Type B pancreatic cell (in vitro differentiated cells): ENCODE measurements around the gene FCER1A. TPM values are rescaled to one million over a fixed set of nuclear protein-coding genes. Genes with fewer than 3 reads are reported as not detected.

Source experiments
- DNase-seq: peaks from one replicate; pipeline ENCODE4 v3.0.0; 2021; ENCODE audit warnings: mixed read lengths; ENCODE audit not compliant: unreplicated experiment; ENCODE audit errors: extremely low spot score
- H3K27ac Mint-ChIP-seq: 2 replicates; pipeline ENCODE4 v1.8.0; 2021; ENCODE audit warnings: mild to moderate bottlenecking, mixed read lengths
- H3K27me3 Mint-ChIP-seq: 2 replicates; pipeline ENCODE4 v1.8.0; 2021; ENCODE audit warnings: mixed read lengths
- H3K36me3 Mint-ChIP-seq: 2 replicates; pipeline ENCODE4 v1.8.0; 2021; ENCODE audit warnings: mixed read lengths
- H3K4me1 Mint-ChIP-seq: one replicate; pipeline ENCODE4 v1.8.0; 2021; ENCODE audit warnings: mixed read lengths; ENCODE audit not compliant: unreplicated experiment
- H3K4me3 Mint-ChIP-seq: 2 replicates; pipeline ENCODE4 v1.8.0; 2021; ENCODE audit warnings: mild to moderate bottlenecking, mixed read lengths
- H3K9me3 Mint-ChIP-seq: 2 replicates; pipeline ENCODE4 v1.8.0; 2021; ENCODE audit warnings: mixed read lengths
- CTCF ChIP-seq: fragments of 200-600 bp; sonication (generic); conservative IDR thresholded peaks from 2 replicates; pipeline ENCODE4 v1.5.0; 2021; ENCODE audit warnings: antibody characterized with exemption, mild to moderate bottlenecking
- total RNA-seq: library from RNA; stranded (reverse); gene quantifications from 2 replicates; pipeline ENCODE4 v1.2.1, GENCODE V29; 2021; ENCODE audit warnings: low replicate concordance

FCER1A gene
- total RNA-seq, 1 donor from 2014 or later: not detected

- no peaks in the 10 kb centered on the region for H3K36me3 Mint-ChIP-seq
- H3K4me3 Mint-ChIP-seq: no peak overlapping the region
- no peaks in the 10 kb centered on the region for H3K27me3 Mint-ChIP-seq
- H3K4me1 Mint-ChIP-seq: no peaks in the 10 kb centered on the region
- no peaks in the 10 kb centered on the region for H3K9me3 Mint-ChIP-seq
- DNase-seq: no peak
- no peak for TF ChIP-seq CTCF
- H3K27ac Mint-ChIP-seq: no peak overlapping the region
Measured at GRCh38 chr1:159296706-159297375, 5.3 kb upstream of the FCER1A start.

GRCh38 chr1:159300146-159300545 is 2.0 kb upstream of the FCER1A start:
- Mint-ChIP-seq H3K27me3 (no peaks in the 10 kb centered on the region), H3K36me3 (no peaks in the 10 kb centered on the region), H3K4me3 (no peak overlapping the region), H3K4me1 (no peaks in the 10 kb centered on the region), H3K9me3 (no peaks in the 10 kb centered on the region), H3K27ac (no peak overlapping the region)
- no peak for DNase-seq
- TF ChIP-seq CTCF: no peak

GRCh38 chr1:159307346-159308020 is 5.3 kb downstream of the FCER1A start:
- Mint-ChIP-seq H3K27me3 (no peaks in the 10 kb centered on the region), H3K27ac (no peak overlapping the region), H3K36me3 (no peaks in the 10 kb centered on the region), H3K4me3 (no peak overlapping the region), H3K9me3 (no peaks in the 10 kb centered on the region), H3K4me1 (no peaks in the 10 kb centered on the region)
- no peak for TF ChIP-seq CTCF
- no peak for DNase-seq

GRCh38 chr1:159311679-159312078 is 9.5 kb downstream of the FCER1A start:
- Mint-ChIP-seq H3K9me3 (no peaks in the 10 kb centered on the region), H3K36me3 (no peaks in the 10 kb centered on the region), H3K4me1 (no peaks in the 10 kb centered on the region), H3K27me3 (no peaks in the 10 kb centered on the region), H3K4me3 (no peak overlapping the region), H3K27ac (no peak overlapping the region)
- TF ChIP-seq CTCF: no peak
- DNase-seq: no peak

- Mint-ChIP-seq H3K4me1 (no peaks in the 10 kb centered on the region), H3K27ac (no peak overlapping the region), H3K4me3 (no peak overlapping the region), H3K36me3 (no peaks in the 10 kb centered on the region), H3K27me3 (no peaks in the 10 kb centered on the region), H3K9me3 (no peaks in the 10 kb centered on the region)
- TF ChIP-seq CTCF: no peak
- no peak for DNase-seq
Measured at GRCh38 chr1:159315381-159315780, 13.2 kb downstream of the FCER1A start.
